ENCODE measurements around the gene KLF5. TPM values are rescaled to one million over a fixed set of nuclear protein-coding genes. Genes with fewer than 3 reads are reported as not detected.

Gene KLF5
- total and polyA plus RNA-seq, 10 of the 15 experiments (the other 5 are each of a cell fraction or from before 2014, with no cell fraction given) = 0.43 to 5.2 (median 1.0) TPM

- Histone ChIP-seq H3K36me3 (ENCODE audit: control insufficient read depth in 2 of 2, insufficient read depth in 2 of 2, low read length in 1 of 2) (no peaks in the 10 kb centered on the region), H3K4me2 (ENCODE audit: control insufficient read depth, insufficient read depth) (no peak overlapping the region), H3K4me1 (ENCODE audit: control insufficient read depth, insufficient read depth, low read length) (no peaks in the 10 kb centered on the region), H2AFZ (ENCODE audit: control insufficient read depth, low read depth, low read length) (no peak overlapping the region), H3K4me3 (no peak overlapping the region), H3K9me3 (replicated peaks; ENCODE audit: control insufficient read depth, insufficient read depth, low read length) (no peaks in the 10 kb centered on the region), H3K9ac (ENCODE audit: control insufficient read depth, insufficient read depth, low read length) (no peak overlapping the region), H3K79me2 (ENCODE audit: control insufficient read depth, insufficient read depth, low read length) (no peaks in the 10 kb centered on the region), H3K27me3 (replicated peaks in 1 of 2; ENCODE audit: control insufficient read depth in 2 of 2, insufficient read depth in 2 of 2, low read length in 1 of 2) (no peaks in the 10 kb centered on the region), H4K20me1 (ENCODE audit: control insufficient read depth, insufficient read depth) (no peaks in the 10 kb centered on the region), H3K27ac (ENCODE audit: control insufficient read depth, insufficient read depth) (no peak overlapping the region)
- ATAC-seq (no peak), FAIRE-seq (no peak), DNase-seq (ENCODE audit: low read depth, low spot score) (no peak)
- no peak for TF ChIP-seq MTA3 (IDR thresholded peaks at IDR 0.05; ENCODE audit: borderline replicate concordance, low read length)
- no peak for TF ChIP-seq CEBPB (IDR thresholded peaks at IDR 0.05; ENCODE audit: borderline replicate concordance in 1 of 2, low read depth in 2 of 2, low read length in 2 of 2)
- TF ChIP-seq CREB1 (IDR thresholded peaks at IDR 0.05; ENCODE audit: low read depth) = no peak
- TF ChIP-seq SPI1 (IDR thresholded peaks at IDR 0.05; ENCODE audit: borderline replicate concordance, insufficient read depth, low read depth, low read length) = no peak
- TF ChIP-seq RUNX3 (IDR thresholded peaks at IDR 0.05; ENCODE audit: low read length) = no peak
- BruUV-seq (replicated peaks) = no TSS peak
- ChIA-PET CTCF (no interaction called here), POLR2A (interaction anchor here (0.6 kb wide), 1 partner anchor 114 kb away, joined by 3 read pairs; no protein-coding TSS in a partner anchor), RAD21 (ENCODE audit: unreplicated experiment) (no interaction called here), SMC1A (ENCODE audit: uncharacterized antibody, unreplicated experiment) (interaction anchor here (1.5 kb wide), 1 partner anchor 24 kb away, joined by 3 read pairs; no protein-coding TSS in a partner anchor)
- intact Hi-C loops (cut with micrococcal nuclease; ENCODE audit: unreplicated experiment) (no loop called here), in situ Hi-C loops (cut with MboI) (no loop called here)
- 81% methylated on average over 7 of the region's 7 CpGs for WGBS (ENCODE audit: insufficient coverage, insufficient replicate concordance, low lambda C conversion rate, missing lambda C conversion rate)
Measured at GRCh38 chr13:73040968-73041596, 17.7 kb upstream of the KLF5 start.

GRCh38 chr13:73045031-73045430, 13.8 kb upstream of the KLF5 start:
- RAD21 ChIA-PET (ENCODE audit: unreplicated experiment) = no interaction called here
- POLR2A ChIA-PET = no interaction called here
- SMC1A ChIA-PET (ENCODE audit: uncharacterized antibody, unreplicated experiment) = no interaction called here
- no peak overlapping the region for H3K4me3 ChIP-seq
- no peaks in the 10 kb centered on the region for H4K20me1 ChIP-seq (ENCODE audit: control insufficient read depth, insufficient read depth)
- DNase-seq (ENCODE audit: low read depth, low spot score) (no peak), ATAC-seq (no peak), FAIRE-seq (no peak)
- H2AFZ ChIP-seq (ENCODE audit: control insufficient read depth, low read depth, low read length) = no peak overlapping the region
- intact Hi-C loops (cut with micrococcal nuclease; ENCODE audit: unreplicated experiment) = no loop called here
- no peak for TF ChIP-seq TCF3 (IDR thresholded peaks at IDR 0.05; ENCODE audit: borderline replicate concordance, insufficient read depth, low read depth, low read length)
- TF ChIP-seq YY1 (IDR thresholded peaks at IDR 0.05; ENCODE audit: low read depth, low read length) = no peak
- TF ChIP-seq BRCA1 (IDR thresholded peaks at IDR 0.05; ENCODE audit: low read depth, low read length) = no peak
- no peak for TF ChIP-seq RAD21 (IDR thresholded peaks at IDR 0.05; ENCODE audit: insufficient read depth, low read depth, low read length)
- TF ChIP-seq TCF7 (IDR thresholded peaks at IDR 0.05; ENCODE audit: borderline replicate concordance) = no peak
- no peak for TF ChIP-seq CREM (IDR thresholded peaks at IDR 0.05; ENCODE audit: low read depth)
- TF ChIP-seq IRF3 (IDR thresholded peaks at IDR 0.05) = no peak
- no peak for TF ChIP-seq SMAD1 (IDR thresholded peaks at IDR 0.05; ENCODE audit: low read depth, partially characterized antibody)
- TF ChIP-seq ZZZ3 (IDR thresholded peaks at IDR 0.05; ENCODE audit: control insufficient read depth, insufficient read length, low read depth) = no peak
- TF ChIP-seq SRF (IDR thresholded peaks at IDR 0.05; ENCODE audit: low read depth in 2 of 2, low read length in 2 of 2) = no peak
- no peak for TF ChIP-seq SKIL (IDR thresholded peaks at IDR 0.05; ENCODE audit: low read depth, poor library complexity, severe bottlenecking)
- no peak for TF ChIP-seq CEBPB (IDR thresholded peaks at IDR 0.05; ENCODE audit: borderline replicate concordance in 1 of 2, low read depth in 2 of 2, low read length in 2 of 2)
- H3K9me3 ChIP-seq (replicated peaks; ENCODE audit: control insufficient read depth, insufficient read depth, low read length) = no peaks in the 10 kb centered on the region
- no peak overlapping the region for H3K27ac ChIP-seq (ENCODE audit: control insufficient read depth, insufficient read depth)
- WGBS (ENCODE audit: insufficient coverage, insufficient replicate concordance, low lambda C conversion rate, missing lambda C conversion rate) = 60% methylated on average over 6 of the region's 6 CpGs
- no peaks in the 10 kb centered on the region for H3K4me1 ChIP-seq (ENCODE audit: control insufficient read depth, insufficient read depth, low read length)
- H3K79me2 ChIP-seq (ENCODE audit: control insufficient read depth, insufficient read depth, low read length) = no peaks in the 10 kb centered on the region
- CTCF ChIA-PET = no interaction called here
- BruUV-seq (replicated peaks) = no TSS peak
- in situ Hi-C loops (cut with MboI) = no loop called here
- no peaks in the 10 kb centered on the region for H3K27me3 ChIP-seq (replicated peaks in 1 of 2; ENCODE audit: control insufficient read depth in 2 of 2, insufficient read depth in 2 of 2, low read length in 1 of 2)
- no peak overlapping the region for H3K4me2 ChIP-seq (ENCODE audit: control insufficient read depth, insufficient read depth)
- H3K36me3 ChIP-seq (ENCODE audit: control insufficient read depth in 2 of 2, insufficient read depth in 2 of 2, low read length in 1 of 2) = no peaks in the 10 kb centered on the region
- no peak overlapping the region for H3K9ac ChIP-seq (ENCODE audit: control insufficient read depth, insufficient read depth, low read length)

All from GM12878 (cell line).